Measurements from ENCODE around the gene TSPAN4.

Gene TSPAN4

GRCh38 chr11:844693-845644 lies 2.3 kb downstream of the TSPAN4 start:
- Histone ChIP-seq H3K27me3 (ENCODE audit: low read depth, low read length) (no peaks in the 10 kb centered on the region; the same call in 1 of the 2 replicates), H2AFZ (ENCODE audit: low read depth, low read length) (no peak overlapping the region), H3K9ac (ENCODE audit: low read length) (no peak overlapping the region), H3K9me3 (ENCODE audit: insufficient read depth, low read length) (no peaks in the 10 kb centered on the region), H3K4me1 (ENCODE audit: low read length) (peaks cover 36% of the 10 kb centered on the region), H3K79me2 (ENCODE audit: low read length) (peaks cover 24% of the 10 kb centered on the region), H3K4me2 (ENCODE audit: low read length) (peak overlapping the region; percentile 83), H3K27ac (ENCODE audit: low read length) (no peak overlapping the region), H4K20me1 (ENCODE audit: insufficient read depth, low read length) (peaks cover 12% of the 10 kb centered on the region), H3K4me3 (ENCODE audit: low read length) (peak overlapping the region; percentile 96), H3K36me3 (replicated peaks; ENCODE audit: low read depth, low read length) (peaks cover 3% of the 10 kb centered on the region)
- TF ChIP-seq EZH2phosphoT487 (IDR thresholded peaks at IDR 0.05; ENCODE audit: low read depth): no peak
- TF ChIP-seq, protein P1, sequence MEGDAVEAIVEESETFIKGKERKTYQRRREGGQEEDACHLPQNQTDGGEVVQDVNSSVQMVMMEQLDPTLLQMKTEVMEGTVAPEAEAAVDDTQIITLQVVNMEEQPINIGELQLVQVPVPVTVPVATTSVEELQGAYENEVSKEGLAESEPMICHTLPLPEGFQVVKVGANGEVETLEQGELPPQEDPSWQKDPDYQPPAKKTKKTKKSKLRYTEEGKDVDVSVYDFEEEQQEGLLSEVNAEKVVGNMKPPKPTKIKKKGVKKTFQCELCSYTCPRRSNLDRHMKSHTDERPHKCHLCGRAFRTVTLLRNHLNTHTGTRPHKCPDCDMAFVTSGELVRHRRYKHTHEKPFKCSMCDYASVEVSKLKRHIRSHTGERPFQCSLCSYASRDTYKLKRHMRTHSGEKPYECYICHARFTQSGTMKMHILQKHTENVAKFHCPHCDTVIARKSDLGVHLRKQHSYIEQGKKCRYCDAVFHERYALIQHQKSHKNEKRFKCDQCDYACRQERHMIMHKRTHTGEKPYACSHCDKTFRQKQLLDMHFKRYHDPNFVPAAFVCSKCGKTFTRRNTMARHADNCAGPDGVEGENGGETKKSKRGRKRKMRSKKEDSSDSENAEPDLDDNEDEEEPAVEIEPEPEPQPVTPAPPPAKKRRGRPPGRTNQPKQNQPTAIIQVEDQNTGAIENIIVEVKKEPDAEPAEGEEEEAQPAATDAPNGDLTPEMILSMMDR (IDR thresholded peaks at IDR 0.05; ENCODE audit: low read depth, low read length): no peak

GRCh38 chr11:845872-846495 lies 3.3 kb downstream of the TSPAN4 start:
- peaks cover 13% of the 10 kb centered on the region for H3K79me2 ChIP-seq (ENCODE audit: low read length)
- no peak overlapping the region for H3K9ac ChIP-seq (ENCODE audit: low read length)
- TF ChIP-seq, protein P1 (IDR thresholded peaks at IDR 0.05; ENCODE audit: low read depth, low read length): no peak
- no peak for TF ChIP-seq EZH2phosphoT487 (IDR thresholded peaks at IDR 0.05; ENCODE audit: low read depth)
- H3K9me3 ChIP-seq (ENCODE audit: insufficient read depth, low read length): no peaks in the 10 kb centered on the region
- H3K4me2 ChIP-seq (ENCODE audit: low read length): no peak overlapping the region
- no peak overlapping the region for H3K4me3 ChIP-seq (ENCODE audit: low read length)
- no peak overlapping the region for H3K27ac ChIP-seq (ENCODE audit: low read length)
- H2AFZ ChIP-seq (ENCODE audit: low read depth, low read length): no peak overlapping the region
- peaks cover 31% of the 10 kb centered on the region for H3K4me1 ChIP-seq (ENCODE audit: low read length)
- no peaks in the 10 kb centered on the region for H3K36me3 ChIP-seq (replicated peaks; ENCODE audit: low read depth, low read length)
- H3K27me3 ChIP-seq (ENCODE audit: low read depth, low read length): no peaks in the 10 kb centered on the region; the same call in 1 of the 2 replicates
- peaks cover 4% of the 10 kb centered on the region for H4K20me1 ChIP-seq (ENCODE audit: insufficient read depth, low read length)

DNA sequence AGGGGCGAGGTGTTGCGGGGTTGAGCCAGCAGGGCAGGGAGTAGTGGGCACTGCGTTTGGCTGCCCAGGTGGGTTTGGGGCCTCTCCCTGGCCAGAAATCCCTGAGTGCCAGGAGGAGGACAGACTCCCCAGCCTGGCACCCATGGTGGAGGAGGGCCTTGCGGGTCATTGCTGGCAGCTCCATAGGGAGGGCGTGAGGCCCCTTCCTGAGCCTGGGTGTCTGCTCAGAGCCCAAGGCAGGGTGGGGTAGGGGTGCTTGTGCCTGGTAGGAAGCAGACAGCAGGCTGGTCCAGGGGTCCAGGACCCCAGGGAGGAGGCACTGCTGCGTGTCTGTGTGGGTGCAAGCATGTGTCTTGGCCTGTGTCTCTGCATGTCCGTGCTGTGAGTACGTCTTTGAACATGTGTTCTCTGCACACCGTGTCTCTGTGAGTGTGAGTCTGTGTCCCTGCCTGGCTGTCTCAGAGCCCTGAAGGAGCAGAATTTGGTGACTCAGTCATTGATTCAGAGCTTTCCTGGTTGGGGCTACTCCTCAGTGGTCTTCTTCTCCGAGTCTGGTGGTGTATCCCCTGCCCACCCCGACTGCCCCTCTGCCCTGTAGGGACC lies 3.9 kb downstream of the TSPAN4 start:
- Histone ChIP-seq H2AFZ (ENCODE audit: low read depth, low read length) (no peak overlapping the region), H4K20me1 (ENCODE audit: insufficient read depth, low read length) (no peaks in the 10 kb centered on the region), H3K79me2 (ENCODE audit: low read length) (peaks cover 7% of the 10 kb centered on the region), H3K27ac (ENCODE audit: low read length) (no peak overlapping the region), H3K36me3 (replicated peaks; ENCODE audit: low read depth, low read length) (no peaks in the 10 kb centered on the region), H3K4me2 (ENCODE audit: low read length) (no peak overlapping the region), H3K4me1 (ENCODE audit: low read length) (peaks cover 26% of the 10 kb centered on the region), H3K27me3 (ENCODE audit: low read depth, low read length) (no peaks in the 10 kb centered on the region; the same call in 1 of the 2 replicates), H3K9ac (ENCODE audit: low read length) (no peak overlapping the region), H3K9me3 (ENCODE audit: insufficient read depth, low read length) (no peaks in the 10 kb centered on the region), H3K4me3 (ENCODE audit: low read length) (no peak overlapping the region)
- TF ChIP-seq, protein P1 (IDR thresholded peaks at IDR 0.05; ENCODE audit: low read depth, low read length): no peak
- no peak for TF ChIP-seq EZH2phosphoT487 (IDR thresholded peaks at IDR 0.05; ENCODE audit: low read depth)

DNA sequence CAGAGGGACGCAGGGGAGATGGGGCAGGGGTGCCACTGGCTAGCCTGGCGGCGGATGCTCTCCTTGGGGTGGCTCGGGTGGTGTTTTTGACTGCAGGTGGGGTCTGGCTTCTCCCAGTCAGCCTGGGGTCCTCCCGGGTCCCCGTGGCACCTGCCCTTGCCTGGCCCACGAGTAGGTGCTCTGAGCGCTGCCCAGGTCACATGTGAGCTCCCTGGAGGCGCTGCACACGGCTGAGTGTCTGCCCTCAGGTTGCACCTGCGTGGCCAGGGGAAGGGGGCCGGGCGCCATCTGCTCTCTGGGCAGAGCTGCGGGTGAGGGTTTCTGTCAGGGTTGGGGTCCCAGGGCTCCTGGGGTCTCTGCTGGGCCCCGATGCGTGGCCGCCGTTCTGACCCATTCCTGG lies 5.2 kb downstream of the TSPAN4 start:
- Histone ChIP-seq H4K20me1 (ENCODE audit: insufficient read depth, low read length) (no peaks in the 10 kb centered on the region), H3K9ac (ENCODE audit: low read length) (no peak overlapping the region), H3K4me1 (ENCODE audit: low read length) (peaks cover 26% of the 10 kb centered on the region), H3K27ac (ENCODE audit: low read length) (no peak overlapping the region), H3K4me3 (ENCODE audit: low read length) (no peak overlapping the region), H3K4me2 (ENCODE audit: low read length) (no peak overlapping the region), H3K9me3 (ENCODE audit: insufficient read depth, low read length) (no peaks in the 10 kb centered on the region), H3K36me3 (replicated peaks; ENCODE audit: low read depth, low read length) (no peaks in the 10 kb centered on the region), H3K79me2 (ENCODE audit: low read length) (no peaks in the 10 kb centered on the region), H2AFZ (ENCODE audit: low read depth, low read length) (no peak overlapping the region), H3K27me3 (ENCODE audit: low read depth, low read length) (no peaks in the 10 kb centered on the region; the same call in 1 of the 2 replicates)
- TF ChIP-seq EZH2phosphoT487 (IDR thresholded peaks at IDR 0.05; ENCODE audit: low read depth): no peak
- TF ChIP-seq, protein P1 (IDR thresholded peaks at IDR 0.05; ENCODE audit: low read depth, low read length): no peak
